CD4-positive, alpha-beta T cell treated with Interleukin-17A for 1 hour (primary cell): ENCODE data around the gene CLIP3.
"Not testable (repeated sequence)": the region's sequence is repeated elsewhere in the genome, so short reads cannot be mapped to it uniquely, and the experiment has no call there.

Experiments used
- DNase-seq: peaks from one replicate; pipeline ENCODE4 v3.0.0-alpha.2; 2020

CLIP3 gene

GRCh38 chr19:36047835-36048234, 15.2 kb upstream of the CLIP3 start:
- DNase-seq = no peak

GRCh38 chr19:36046443-36047050, 13.9 kb upstream of the CLIP3 start:
- no peak for DNase-seq

GRCh38 chr19:36043952-36044351, 11.3 kb upstream of the CLIP3 start:
- no peak for DNase-seq

- no peak for DNase-seq
These were observed 9.2 kb upstream of the CLIP3 start for GRCh38 chr19:36041831-36042230.

- DNase-seq = not testable (repeated sequence)
These were observed 8.4 kb upstream of the CLIP3 start for GRCh38 chr19:36041092-36041491.

- DNase-seq = no peak
These were observed 7.8 kb upstream of the CLIP3 start for GRCh38 chr19:36040495-36040894.

GRCh38 chr19:36031308-36031707, 1.4 kb downstream of the CLIP3 start:
- no peak for DNase-seq

GRCh38 chr19:36030264-36031148, 2.2 kb downstream of the CLIP3 start:
- DNase-seq = no peak

- no peak for DNase-seq
These were observed 4.2 kb downstream of the CLIP3 start for GRCh38 chr19:36028313-36029041.

GRCh38 chr19:36027696-36028095, 5.0 kb downstream of the CLIP3 start:
- DNase-seq = no peak

GRCh38 chr19:36026091-36026876, 6.4 kb downstream of the CLIP3 start:
- no peak for DNase-seq

- DNase-seq = no peak
These were observed 7.1 kb downstream of the CLIP3 start for GRCh38 chr19:36025541-36025940.

GRCh38 chr19:36023432-36023831, 9.2 kb downstream of the CLIP3 start:
- DNase-seq = no peak

- DNase-seq = no peak
These were observed 13.5 kb downstream of the CLIP3 start for GRCh38 chr19:36019061-36019670.

GRCh38 chr19:36014012-36014924, 18.4 kb downstream of the CLIP3 start, which contains the start of gene ALKBH6:
ALKBH6 (minus strand) TSS chr19:36014213; CDS start chr19:36013397, 816 bp downstream.
- DNase-seq = peak; percentile 99

GRCh38 chr19:36013280-36014011, 19.2 kb downstream of the CLIP3 start:
- DNase-seq = no peak

GRCh38 chr19:36010402-36010801, 22.3 kb downstream of the CLIP3 start:
- no peak for DNase-seq

GRCh38 chr19:36009633-36010379, 22.9 kb downstream of the CLIP3 start:
- no peak for DNase-seq

- DNase-seq = peak; percentile 41
These were observed 23.5 kb downstream of the CLIP3 start for GRCh38 chr19:36009220-36009619.
